Vagina (tissue), 2 donors: ENCODE results near the gene OR4A47.
"Not testable (repeated sequence)": the region's sequence is repeated elsewhere in the genome, so short reads cannot be mapped to it uniquely, and the experiment has no call there.

Source experiments
- CTCF ChIP-seq, 3 experiments: fragments of 450-650 bp in 2 of 3; fragments of 200-600 bp in 1 of 3; sonication (generic) in 1 of 3; IDR thresholded peaks; one replicate each; pipeline ENCODE4 v1.5.1; 2017 to 2019; ENCODE audit warnings: antibody characterized with exemption in 3 of 3, mild to moderate bottlenecking in 2 of 3, moderate library complexity in 2 of 3
- POLR2A ChIP-seq, 2 donors: fragments of 450-650 bp; IDR thresholded peaks; one replicate each; pipeline ENCODE4 v1.6.1; 2017; ENCODE audit warnings: antibody characterized with exemption in 2 of 2, mild to moderate bottlenecking in 2 of 2, moderate library complexity in 2 of 2

- not testable (repeated sequence) for TF ChIP-seq CTCF, POLR2A (IDR thresholded peaks at IDR 0.05)
These were observed at the start of gene OR4A47 for GRCh38 chr11:48488493-48488892.
